ENCODE data around the gene SLF2.

- TF ChIP-seq ZNF561 (CRISPR knock-in tag; conservative IDR thresholded peaks at IDR 0.05) (no peak), JUN (IDR thresholded peaks at IDR 0.05; ENCODE audit: borderline replicate concordance, low read depth, low read length) (no peak), JUN (CRISPR knock-in tag; IDR thresholded peaks at IDR 0.05; ENCODE audit: borderline replicate concordance) (no peak), DPF2 (IDR thresholded peaks at IDR 0.05) (no peak), NEUROD1 (IDR thresholded peaks at IDR 0.05; ENCODE audit: borderline replicate concordance, low read depth, low read length, partially characterized antibody) (no peak), C11orf30 (IDR thresholded peaks at IDR 0.05; ENCODE audit: low read depth) (no peak), ZC3H8 (IDR thresholded peaks at IDR 0.05) (no peak), GABPA (tag; conservative IDR thresholded peaks at IDR 0.05; ENCODE audit: low read depth) (no peak), ZBTB49 (CRISPR knock-in tag; IDR thresholded peaks at IDR 0.05; ENCODE audit: borderline replicate concordance) (no peak), RNF2 (IDR thresholded peaks at IDR 0.05) (no peak), ATF3 (IDR thresholded peaks at IDR 0.05) (no peak), ATF3 (CRISPR knock-in tag; conservative IDR thresholded peaks at IDR 0.05) (no peak), E2F1 (CRISPR knock-in tag; IDR thresholded peaks at IDR 0.05) (no peak), ZNF512 (tag; IDR thresholded peaks at IDR 0.05) (no peak), EZH2 (IDR thresholded peaks at IDR 0.05; ENCODE audit: borderline replicate concordance, low read depth, low read length) (no peak)
Observed at GRCh38 chr10:100968062-100968736, 55.4 kb downstream of the SLF2 start.
